Endothelial cell of hepatic sinusoid (primary cell): Measurements from ENCODE around the gene PSMD10.

Experiments used
- in situ Hi-C: cut with HindIII; loops from 2 replicates; pipeline ENCODE4 v1.10.0; 2017; ENCODE audit warnings: low sequenced_read_pairs

Gene PSMD10, protein sequence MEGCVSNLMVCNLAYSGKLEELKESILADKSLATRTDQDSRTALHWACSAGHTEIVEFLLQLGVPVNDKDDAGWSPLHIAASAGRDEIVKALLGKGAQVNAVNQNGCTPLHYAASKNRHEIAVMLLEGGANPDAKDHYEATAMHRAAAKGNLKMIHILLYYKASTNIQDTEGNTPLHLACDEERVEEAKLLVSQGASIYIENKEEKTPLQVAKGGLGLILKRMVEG

DNA sequence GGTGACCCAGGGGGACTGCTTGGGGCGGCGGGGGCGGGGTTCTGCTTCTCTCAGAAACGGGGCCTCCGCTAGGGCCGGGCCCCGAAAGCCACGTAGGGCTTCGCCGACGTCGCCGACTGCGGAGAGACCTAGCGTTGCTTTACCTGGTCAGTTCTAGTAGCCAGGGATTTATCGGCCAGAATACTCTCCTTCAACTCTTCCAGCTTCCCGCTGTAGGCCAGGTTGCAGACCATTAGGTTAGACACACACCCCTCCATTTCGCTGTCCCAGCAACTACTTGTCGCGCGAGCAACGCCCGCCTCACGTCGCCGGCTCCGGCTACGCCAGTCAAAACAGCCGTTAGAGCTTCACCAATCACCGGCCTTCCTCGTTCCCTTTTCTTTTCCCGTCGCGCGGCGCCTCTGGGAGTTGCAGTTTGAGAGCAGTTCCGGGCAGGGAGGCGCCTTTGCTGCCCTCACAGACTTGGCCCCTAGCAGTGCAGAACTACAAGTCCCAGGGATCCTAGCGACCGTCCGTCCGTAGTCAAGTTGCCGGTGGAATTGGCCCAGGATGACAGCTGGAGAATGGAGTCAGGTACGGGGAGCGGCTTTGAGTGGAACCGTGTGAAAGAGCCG is at the start of gene PSMD10, which contains the start of gene ATG4A:
Gene PSMD10, minus strand, starts transcription at position 279 of the 614 bp plus-strand sequence. Its CDS starts 22 bp downstream, at position 257.
Gene ATG4A, plus strand, starts transcription at position 515 of the 614 bp plus-strand sequence. Its CDS starts 49 bp downstream, at position 564.
- in situ Hi-C loops: no loop called here

DNA sequence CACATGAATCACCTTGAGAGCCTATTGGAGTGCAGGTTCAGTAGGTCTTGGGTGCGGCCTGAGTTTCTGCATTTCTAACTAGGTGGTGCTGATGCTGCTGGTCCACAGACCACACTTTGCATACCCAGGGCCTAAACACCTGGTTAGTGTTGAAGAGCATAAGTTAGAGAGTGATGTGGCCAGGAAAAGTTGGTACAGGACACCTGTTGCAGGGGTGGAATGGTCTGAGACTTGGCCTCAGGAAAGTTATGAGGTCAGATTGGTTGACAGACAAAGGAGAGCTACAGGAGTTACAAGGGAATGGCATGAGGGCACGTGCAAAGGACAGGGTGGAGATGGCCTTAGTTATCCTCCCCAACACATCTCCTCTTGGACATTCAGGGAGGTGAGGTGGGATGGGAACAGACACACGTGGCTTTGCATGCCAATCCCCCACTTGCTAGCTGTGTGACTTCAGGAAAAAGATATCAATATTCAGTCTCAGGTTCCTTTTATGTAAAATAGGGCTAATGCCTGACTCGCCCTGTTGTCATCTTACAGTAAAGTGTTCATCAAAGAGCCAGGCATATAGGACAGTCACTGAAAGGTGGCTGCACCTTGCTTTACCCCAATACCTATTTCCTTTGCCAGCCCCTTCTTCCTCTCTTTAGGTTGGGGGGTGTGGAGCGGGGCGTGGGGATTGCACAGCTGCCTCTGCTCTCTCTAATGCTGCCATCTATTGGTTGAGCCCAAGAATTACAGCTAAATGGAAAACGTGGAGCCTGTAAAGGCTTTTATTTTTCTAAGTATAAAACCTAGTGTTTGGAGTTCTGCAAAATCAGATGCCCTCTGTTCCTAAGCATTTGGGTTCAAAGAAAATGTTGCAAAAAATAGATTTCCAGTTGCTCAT is 47.7 kb upstream of the PSMD10 start:
- in situ Hi-C loops: no loop called here

DNA sequence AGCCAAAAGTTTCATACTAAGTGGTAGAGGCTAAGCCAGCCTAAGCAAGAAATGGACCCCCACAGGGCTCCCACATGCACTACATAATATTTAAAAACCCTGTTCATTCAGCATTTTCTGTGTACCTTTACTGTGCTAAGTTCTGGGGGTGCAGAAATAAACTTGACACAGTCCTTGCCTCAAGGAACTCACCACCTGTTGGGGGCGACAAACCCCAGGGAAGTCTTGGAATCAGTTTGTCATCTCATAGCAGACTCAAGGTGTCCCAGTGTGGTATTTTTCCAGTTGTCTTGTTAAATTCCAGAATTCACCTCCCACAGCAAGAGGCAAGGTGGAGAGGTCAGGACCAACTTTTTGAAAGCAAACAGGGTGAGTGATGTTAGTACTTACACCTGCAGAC is 43.4 kb upstream of the PSMD10 start:
- in situ Hi-C loops: no loop called here

DNA sequence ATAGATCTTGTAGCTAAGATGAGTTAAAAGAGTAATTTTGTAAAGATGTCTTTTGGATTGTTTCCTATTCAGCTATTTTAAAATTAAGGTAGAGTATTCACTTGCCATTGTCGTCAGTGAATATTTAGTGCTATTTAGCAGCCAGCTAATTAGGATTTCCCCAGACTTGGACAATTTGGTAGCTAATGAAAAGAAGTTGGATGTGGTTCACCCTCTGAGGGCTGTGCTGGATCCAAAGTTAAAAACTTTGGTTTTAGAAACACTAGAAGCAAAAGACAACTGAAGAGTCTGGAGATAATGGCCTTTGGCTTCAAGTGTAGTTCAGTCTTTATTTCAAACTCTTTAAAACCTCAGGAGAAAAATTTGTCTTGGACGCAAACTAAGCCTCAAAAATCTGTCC is 41.5 kb upstream of the PSMD10 start:
- in situ Hi-C loops: no loop called here

DNA sequence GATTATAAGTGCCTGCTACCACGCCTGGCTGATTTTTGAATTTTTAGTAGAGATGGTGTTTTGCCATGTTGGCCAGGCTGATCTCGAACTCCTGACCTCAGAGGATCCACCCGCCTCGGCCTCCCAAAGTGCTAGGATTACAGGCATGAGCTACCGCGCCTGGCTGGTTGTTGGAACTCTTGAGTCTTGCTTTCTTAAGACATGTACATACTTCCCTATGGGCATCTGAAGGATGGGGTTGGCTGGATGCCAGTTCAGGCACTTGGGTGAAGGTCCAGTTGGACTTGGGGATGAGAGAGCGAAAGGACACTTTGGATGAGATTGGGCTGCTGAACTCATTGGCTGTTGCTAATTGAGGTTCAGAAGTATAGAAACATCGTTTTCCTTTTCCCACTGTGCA is 40.7 kb upstream of the PSMD10 start:
- in situ Hi-C loops: no loop called here

DNA sequence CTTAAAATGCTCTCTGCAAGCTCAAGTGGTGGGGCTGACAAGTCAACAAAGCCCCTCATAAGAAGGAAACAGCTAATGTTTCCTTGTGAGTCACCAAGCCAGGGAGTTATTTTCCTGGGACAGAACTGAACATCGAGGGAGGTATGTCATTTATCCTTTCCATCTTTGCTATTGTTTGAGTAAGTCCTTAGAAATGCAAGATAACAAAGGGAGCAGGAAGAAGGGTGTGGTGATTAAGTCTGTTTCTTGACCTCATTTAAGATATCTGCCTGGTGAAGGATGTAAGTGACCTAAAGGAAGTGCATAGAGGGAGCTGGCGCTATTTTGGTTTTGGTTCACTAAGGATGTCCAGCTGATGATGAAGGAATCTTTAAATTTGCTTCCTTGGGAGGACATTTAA is 40.1 kb upstream of the PSMD10 start:
- in situ Hi-C loops: no loop called here

DNA sequence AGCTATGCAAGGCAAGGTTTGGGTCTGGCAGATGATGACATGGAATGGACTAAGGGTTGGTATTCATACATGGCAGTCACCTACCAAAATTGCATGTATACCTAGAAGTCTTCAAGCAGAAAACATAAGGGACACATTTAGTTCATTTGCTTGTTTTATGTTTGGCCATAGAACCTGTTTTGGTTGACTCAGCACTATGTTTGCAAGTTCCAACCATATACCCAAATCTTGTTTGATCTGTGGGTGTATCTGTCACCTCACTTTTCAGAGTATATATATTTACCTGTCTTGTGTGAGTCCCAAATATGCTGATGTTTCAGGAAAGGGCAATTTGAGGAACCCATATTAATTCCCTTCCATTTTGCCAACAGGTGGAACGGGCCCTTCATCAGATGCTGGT is 39.5 kb upstream of the PSMD10 start:
- in situ Hi-C loops: no loop called here

DNA sequence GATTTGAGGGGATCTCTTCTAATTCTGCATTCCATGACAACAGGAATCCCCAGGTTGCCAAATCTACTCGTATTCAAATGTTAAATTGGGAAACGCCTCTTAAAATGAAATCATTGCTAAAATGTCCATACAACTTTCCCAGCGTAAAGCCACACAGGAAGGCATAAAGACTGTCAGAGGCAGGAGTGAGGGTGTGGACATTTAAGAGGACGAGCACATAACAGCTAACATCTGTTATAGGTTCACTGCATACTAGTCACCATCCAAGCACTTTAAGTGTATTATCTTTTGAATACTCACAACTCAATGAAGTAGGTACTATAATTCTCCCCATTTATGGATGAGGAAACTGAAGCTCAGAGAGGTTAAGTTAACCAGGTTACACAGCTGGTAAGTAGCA is 35.8 kb upstream of the PSMD10 start:
- in situ Hi-C loops: no loop called here

DNA sequence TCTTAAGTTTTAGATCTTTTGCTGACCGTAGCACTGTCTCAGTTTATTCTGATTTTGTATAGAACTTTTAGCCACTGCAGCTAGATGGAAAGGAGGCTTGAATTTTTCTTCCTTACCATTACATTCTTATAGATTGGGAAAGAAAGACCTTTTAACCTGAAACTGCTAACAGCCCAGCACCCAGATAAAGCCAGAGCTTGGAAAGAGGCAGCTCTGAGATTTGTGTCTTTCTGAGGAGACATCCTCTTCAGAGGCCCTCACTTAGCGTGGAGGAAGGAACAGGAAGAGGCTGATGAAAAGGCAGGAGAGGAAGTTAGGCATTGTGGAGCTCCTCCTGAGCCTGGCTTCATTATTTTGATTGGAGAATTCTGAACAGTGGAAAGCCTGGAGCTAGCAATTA is 35.3 kb upstream of the PSMD10 start:
- in situ Hi-C loops: no loop called here

DNA sequence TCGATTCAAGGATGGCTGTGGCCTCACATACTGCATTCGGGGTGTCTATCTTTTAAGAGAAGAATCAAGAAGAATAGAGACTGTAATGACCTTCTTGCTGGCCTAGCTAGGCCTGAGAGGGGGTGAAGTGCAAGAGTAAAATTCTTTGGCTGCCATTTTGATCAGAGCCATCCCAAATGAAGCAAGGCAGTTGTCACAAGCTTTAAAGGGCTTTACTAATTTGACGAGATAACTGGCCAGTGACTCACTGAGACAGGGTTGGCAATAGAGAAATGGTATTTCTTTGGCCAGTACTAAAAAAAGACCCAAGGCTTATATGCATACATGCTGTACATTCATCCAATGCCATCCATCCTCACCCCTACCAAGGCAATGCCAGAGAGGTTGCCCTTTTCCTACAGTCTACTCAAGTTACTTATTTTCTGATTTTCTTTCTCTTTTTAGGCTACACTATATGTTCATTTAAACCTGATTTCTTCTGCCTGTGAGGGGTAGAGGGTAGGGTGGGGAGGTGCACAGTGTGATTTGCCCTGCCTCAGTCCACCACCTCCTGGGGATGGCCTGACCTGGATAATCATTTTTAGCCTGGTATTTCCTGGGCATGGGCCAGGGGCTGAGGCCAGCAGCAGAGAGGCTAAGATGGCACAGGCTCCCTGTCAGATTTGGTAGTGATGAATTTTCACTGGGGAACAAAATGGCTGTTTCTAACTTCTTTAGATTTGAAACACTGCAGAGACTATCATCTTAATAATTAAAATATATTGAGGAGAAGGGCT is 32.4 kb upstream of the PSMD10 start:
- in situ Hi-C loops: no loop called here

DNA sequence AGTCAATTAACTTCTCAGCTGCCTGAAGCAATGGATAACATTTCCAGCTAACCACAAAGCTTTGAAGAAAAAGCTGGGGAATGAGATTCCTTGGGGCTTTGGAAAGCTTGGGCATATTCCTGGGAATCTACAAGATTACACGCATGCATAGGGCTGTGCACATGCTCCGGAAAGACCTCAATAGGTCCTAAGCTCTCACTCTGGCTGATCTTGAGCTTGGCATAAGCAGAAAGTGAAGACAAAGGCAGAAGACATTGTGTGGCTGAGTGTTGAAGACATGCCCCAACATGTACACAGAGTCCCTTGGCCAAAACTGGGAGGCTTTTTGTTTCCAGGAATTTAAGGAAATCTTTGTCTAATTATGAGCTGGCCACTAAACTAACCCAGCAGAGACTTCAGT is 31.4 kb upstream of the PSMD10 start:
- in situ Hi-C loops: no loop called here

DNA sequence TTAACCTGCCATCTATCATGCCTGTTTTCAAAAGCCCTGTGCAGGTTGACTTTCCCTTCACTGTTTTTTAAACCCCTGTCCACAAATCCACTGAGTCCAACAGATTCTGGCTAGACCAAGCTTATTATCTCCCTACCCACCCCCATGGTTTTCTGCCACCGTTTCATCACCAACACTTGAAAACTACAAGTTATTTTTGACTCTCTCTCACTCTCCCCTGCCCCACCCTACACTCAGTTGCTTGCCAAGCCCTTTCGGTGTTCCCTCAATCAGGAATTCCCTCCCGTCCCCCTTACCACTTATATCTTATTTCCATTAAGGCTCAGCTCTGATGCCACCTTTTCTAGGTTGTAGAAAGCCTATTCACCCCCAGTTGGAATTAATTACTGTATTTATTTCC is 29.9 kb upstream of the PSMD10 start:
- in situ Hi-C loops: no loop called here

DNA sequence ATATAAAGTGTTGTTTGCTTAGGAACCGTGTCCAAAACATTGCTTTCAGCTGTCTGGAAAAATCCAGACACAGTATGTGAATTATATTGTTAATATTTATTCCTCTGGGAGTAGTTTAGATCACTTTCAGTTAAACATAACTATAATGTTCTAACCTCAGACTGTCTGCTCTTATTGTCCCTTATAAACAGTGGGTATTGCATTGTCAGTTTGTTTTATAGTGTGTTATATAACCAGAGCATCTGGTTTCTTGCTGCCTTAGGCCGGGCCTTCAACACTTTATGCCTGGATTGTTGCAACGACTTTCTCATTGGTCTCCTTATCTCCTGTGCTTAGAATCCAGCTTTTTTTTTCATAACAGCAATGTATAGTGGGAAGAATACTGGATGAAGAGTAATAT is 26.6 kb upstream of the PSMD10 start:
- in situ Hi-C loops: no loop called here

DNA sequence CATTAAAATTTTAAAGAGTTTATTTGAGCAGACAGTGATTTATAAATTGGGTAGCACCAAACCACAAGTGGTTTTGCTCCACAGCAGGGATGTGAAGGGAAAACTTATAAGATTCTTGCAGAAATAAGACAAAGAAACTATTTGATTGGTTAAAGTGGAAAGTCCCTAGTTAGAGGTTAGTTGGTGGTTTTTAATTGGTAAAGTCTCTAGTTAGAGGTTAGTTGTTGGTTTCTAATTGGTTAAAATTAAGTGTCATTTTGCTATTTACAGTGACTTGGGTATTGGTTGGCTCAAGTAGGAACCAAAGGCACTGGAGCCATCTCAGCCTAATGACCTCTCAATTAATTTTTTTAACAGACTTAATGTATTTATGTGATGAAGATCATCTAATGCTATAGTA is 23.2 kb upstream of the PSMD10 start:
- in situ Hi-C loops: no loop called here

DNA sequence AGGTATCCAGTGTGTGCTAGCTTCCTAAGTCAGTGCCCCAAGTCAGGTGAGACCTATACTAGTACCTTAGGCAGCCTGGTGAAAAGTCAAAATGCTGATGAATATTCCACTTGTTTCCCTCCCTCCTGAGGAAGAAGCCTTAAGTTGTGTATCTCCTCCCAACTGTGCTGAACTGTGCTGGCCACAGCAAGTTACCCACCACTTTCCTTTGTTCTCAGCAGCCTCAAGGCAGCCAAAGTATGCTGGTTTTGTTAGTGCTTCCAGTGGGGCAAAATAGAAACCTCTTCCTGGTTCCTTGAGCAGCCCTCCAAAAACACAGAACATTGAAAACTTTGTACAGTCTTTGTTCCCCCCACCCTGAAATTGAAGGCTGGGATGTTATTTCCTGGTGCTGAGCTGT is 14.1 kb upstream of the PSMD10 start:
- in situ Hi-C loops: no loop called here

DNA sequence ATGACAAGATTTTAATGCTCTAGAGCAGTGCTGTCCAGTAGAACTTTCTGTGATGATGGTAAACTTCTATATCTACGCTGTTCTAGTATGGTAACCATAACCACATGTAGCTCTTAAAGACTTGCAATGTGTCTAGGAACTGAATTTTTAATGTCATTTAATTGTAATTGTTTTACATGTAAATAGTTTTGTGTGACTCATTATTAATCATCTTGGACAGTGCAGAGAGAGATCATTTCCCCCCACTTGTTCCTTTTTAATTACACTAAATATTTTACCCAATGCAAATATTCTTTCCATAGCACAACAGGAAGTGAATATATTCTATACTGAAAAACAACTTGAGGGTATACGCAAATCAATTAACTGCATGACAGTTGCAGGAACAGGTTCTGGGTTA is 6.0 kb upstream of the PSMD10 start:
- in situ Hi-C loops: no loop called here

DNA sequence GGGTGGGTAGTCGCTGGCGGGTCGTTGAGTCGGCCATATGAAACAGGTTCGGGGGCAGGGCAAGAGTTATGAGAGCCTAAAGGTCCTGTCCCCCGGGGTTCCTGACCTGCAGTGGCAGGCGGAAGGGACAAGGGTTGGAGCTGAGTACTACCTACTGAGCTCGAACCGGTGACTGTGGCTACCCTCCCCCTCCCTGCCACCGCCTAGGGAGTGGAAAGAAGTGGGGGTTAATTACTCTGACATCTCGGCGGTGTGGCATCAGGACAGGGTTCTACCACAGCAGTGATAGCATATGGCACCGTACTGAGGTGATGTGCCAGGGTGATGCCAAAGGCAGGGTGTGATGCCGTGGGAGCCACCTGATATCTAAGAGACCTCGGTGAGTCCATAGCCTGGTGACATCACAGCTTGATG is 543 bp upstream of the PSMD10 start:
- in situ Hi-C loops: no loop called here

DNA sequence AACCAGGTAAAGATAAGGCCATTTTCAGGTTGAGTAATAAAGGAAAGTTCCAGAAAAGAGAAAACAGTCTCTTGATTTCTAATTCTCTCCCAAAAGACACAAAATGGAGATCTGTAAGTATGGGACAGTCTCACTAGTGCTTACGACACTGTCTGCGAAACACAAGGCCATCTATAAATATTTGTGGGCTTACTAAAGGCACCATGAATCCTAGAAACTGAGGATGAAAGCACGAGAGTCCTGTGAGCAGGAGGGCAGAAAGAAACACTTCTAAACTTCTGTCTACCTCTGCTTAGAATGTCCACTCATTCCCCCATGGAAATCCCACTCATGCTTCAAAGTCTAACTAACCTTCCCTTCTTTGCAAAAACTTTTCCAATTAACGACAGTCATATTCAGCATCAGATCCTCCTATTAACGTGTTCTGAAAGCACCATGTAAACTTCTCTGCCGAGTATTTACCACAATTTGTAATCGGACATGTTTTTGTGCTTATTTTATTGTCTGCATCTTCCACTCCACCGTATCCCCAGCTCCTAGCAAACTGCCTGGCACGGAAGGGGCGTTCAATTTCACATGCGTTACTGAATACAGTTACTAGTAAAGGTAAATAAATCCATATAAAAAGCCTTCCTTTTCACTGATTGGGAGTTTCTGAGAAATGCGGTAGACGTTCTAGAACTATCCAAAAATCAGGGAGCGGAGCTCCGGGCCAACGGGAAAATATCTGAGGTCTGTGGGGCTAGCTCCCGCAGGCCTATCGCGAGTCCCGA is 665 bp downstream of the PSMD10 start:
- in situ Hi-C loops: no loop called here

DNA sequence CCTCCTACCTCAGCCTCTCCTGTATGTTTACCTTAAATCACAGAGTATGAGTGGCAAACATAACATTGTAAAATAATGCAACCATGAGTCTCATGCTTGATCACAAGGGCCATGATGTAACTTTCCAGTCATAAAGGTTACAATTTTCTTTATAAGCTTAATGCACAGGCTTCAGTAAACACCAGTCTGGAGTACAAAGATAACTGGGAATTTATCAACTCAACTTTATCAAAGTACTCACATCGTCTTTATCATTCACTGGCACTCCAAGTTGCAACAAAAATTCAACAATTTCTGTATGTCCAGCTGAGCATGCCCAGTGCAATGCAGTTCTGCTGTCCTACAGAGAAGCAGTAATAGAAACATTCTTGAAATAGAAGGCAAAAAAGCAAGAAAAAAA is 2.8 kb downstream of the PSMD10 start:
- in situ Hi-C loops: no loop called here

DNA sequence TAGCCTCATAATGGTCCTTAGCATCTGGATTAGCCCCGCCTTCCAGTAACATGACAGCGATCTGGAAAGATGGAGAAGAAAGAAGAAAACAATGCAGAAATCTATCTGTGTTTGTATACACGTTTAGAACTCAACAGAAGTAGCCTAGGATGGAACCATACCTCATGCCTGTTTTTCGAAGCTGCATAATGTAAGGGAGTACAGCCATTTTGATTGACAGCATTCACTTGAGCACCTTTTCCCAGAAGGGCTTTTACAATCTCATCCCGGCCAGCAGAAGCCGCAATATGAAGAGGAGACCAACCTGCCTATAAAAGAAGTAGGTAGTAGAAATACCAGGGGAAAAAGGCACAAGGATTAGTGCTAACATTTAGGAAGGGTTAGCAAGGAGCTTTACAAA is 3.5 kb downstream of the PSMD10 start:
- in situ Hi-C loops: no loop called here
